GM23248 (cell line): Measurements from ENCODE around the gene SKI. TPM values are rescaled to one million over a fixed set of nuclear protein-coding genes. Genes with fewer than 3 reads are reported as not detected.

ENCODE experiments used
- DNase-seq: peaks from one replicate; pipeline ENCODE4 v3.0.0-alpha.2; 2015
- H2AFZ ChIP-seq: fragments of 200-600 bp; sonication (generic); 2 replicates; pipeline ENCODE4 v1.6.1; 2016; ENCODE audit warnings: antibody characterized with exemption
- H3F3A ChIP-seq: fragments of 200-600 bp; sonication (generic); 2 replicates; pipeline ENCODE4 v1.6.1; 2016; ENCODE audit warnings: mild to moderate bottlenecking, antibody characterized with exemption, mixed run types; ENCODE audit not compliant: insufficient read depth
- H3K27ac ChIP-seq: fragments of 200-600 bp; sonication (generic); 2 replicates; pipeline ENCODE4 v1.5.1; 2016; ENCODE audit warnings: mild to moderate bottlenecking
- H3K27me3 ChIP-seq: fragments of 200-600 bp; sonication (generic); replicated peaks from 2 replicates; pipeline ENCODE4 v1.6.1; 2016; ENCODE audit warnings: mild to moderate bottlenecking; ENCODE audit not compliant: insufficient read depth
- H3K36me3 ChIP-seq: fragments of 200-600 bp; sonication (generic); 2 replicates; pipeline ENCODE4 v1.6.1; 2016; ENCODE audit warnings: low read depth, mild to moderate bottlenecking
- H3K4me1 ChIP-seq: fragments of 200-600 bp; sonication (generic); 2 replicates; pipeline ENCODE4 v1.6.1; 2016; ENCODE audit warnings: mild to moderate bottlenecking; ENCODE audit not compliant: insufficient read depth
- H3K4me2 ChIP-seq: fragments of 200-600 bp; sonication (generic); one replicate; pipeline ENCODE4 v1.6.1; 2016; ENCODE audit warnings: mild to moderate bottlenecking; ENCODE audit not compliant: unreplicated experiment
- H3K4me3 ChIP-seq: fragments of 200-600 bp; sonication (generic); 2 replicates; pipeline ENCODE4 v1.5.1; 2016; ENCODE audit warnings: mild to moderate bottlenecking
- H3K79me2 ChIP-seq: fragments of 200-600 bp; sonication (generic); 2 replicates; pipeline ENCODE4 v1.6.1; 2016; ENCODE audit warnings: mild to moderate bottlenecking; ENCODE audit not compliant: insufficient read depth
- H3K9ac ChIP-seq: fragments of 200-600 bp; sonication (generic); 2 replicates; pipeline ENCODE4 v1.6.1; 2016; ENCODE audit warnings: mild to moderate bottlenecking
- H3K9me2 ChIP-seq: fragments of 200-600 bp; sonication (generic); 2 replicates; pipeline ENCODE4 v1.6.1; 2016; ENCODE audit warnings: mixed run types, mild to moderate bottlenecking, moderate library complexity; ENCODE audit not compliant: insufficient read depth
- H3K9me3 ChIP-seq: fragments of 200-600 bp; sonication (generic); one replicate; pipeline ENCODE4 v1.6.1; 2017; ENCODE audit warnings: low read depth
- H4K20me1 ChIP-seq: fragments of 200-600 bp; sonication (generic); 2 replicates; pipeline ENCODE4 v1.6.0; 2016; ENCODE audit not compliant: insufficient read depth
- EZH2 ChIP-seq: fragments of 200-600 bp; sonication (generic); IDR thresholded peaks from 2 replicates; pipeline ENCODE4 v1.6.1; 2018; ENCODE audit warnings: antibody characterized with exemption, mild to moderate bottlenecking; ENCODE audit not compliant: insufficient read depth, poor library complexity, severe bottlenecking
- EZH2phosphoT487 ChIP-seq: fragments of 200-600 bp; sonication (generic); IDR thresholded peaks from 2 replicates; pipeline ENCODE4 v1.6.1; 2018; ENCODE audit warnings: antibody characterized with exemption, moderate library complexity, mild to moderate bottlenecking, low read depth; ENCODE audit not compliant: insufficient read depth
- WGBS, 2 experiments: methylation state at CpG; one replicate each; pipeline ENCODE4 v1.1.6; 2015 to 2017; ENCODE audit warnings: low lambda C conversion rate in 2 of 2, low coverage in 1 of 2; ENCODE audit errors: missing lambda C conversion rate in 2 of 2; 5-methylcytosine and 5-hydroxymethylcytosine counted together
- in situ Hi-C: fragments of 300-500 bp; cut with MboI; formaldehyde crosslinking; loops from 2 replicates; pipeline ENCODE4 v1.15.0; 2020
- polyA plus RNA-seq: library from polyadenylated mRNA; unstranded; fragments of >200 nt; fragmentation: Nextera tagmentation; extraction: Ambion mirVana; gene quantifications from 2 replicates; pipeline ENCODE4 v1.2.1, GENCODE V29; 2016
- total RNA-seq: library from RNA; depleted of rRNA; stranded (reverse); fragments of >200 nt; shearing (Covaris generic); gene quantifications from 2 replicates; pipeline ENCODE4 v1.2.3, GENCODE V29; 2014

Gene SKI
- total and polyA plus RNA-seq, 2 experiments from 2014 or later, result 3.8 to 23.1 TPM

- Histone ChIP-seq H3K9me2 (no peaks in the 10 kb centered on the region), H3K36me3 (no peaks in the 10 kb centered on the region), H3K4me1 (peaks cover 21% of the 10 kb centered on the region), H4K20me1 (no peaks in the 10 kb centered on the region), H3F3A (peaks cover 17% of the 10 kb centered on the region), H3K9me3 (no peaks in the 10 kb centered on the region), H3K79me2 (peaks cover 31% of the 10 kb centered on the region), H2AFZ (no peak overlapping the region), H3K27ac (no peak overlapping the region), H3K9ac (no peak overlapping the region), H3K27me3 (no peaks in the 10 kb centered on the region), H3K4me3 (no peak overlapping the region), H3K4me2 (no peak overlapping the region)
- in situ Hi-C loops, result loop anchor here (25.0 kb wide), 1 partner anchor 324 kb away; no protein-coding TSS in a partner anchor
- TF ChIP-seq EZH2 (no peak), EZH2phosphoT487 (no peak)
- DNase-seq, result no peak
- 85 to 90% methylated on average over 16 of the region's 16 CpGs for WGBS, 2 experiments
These were observed 39.8 kb upstream of the SKI start for GRCh38 chr1:2188336-2188735.

DNA sequence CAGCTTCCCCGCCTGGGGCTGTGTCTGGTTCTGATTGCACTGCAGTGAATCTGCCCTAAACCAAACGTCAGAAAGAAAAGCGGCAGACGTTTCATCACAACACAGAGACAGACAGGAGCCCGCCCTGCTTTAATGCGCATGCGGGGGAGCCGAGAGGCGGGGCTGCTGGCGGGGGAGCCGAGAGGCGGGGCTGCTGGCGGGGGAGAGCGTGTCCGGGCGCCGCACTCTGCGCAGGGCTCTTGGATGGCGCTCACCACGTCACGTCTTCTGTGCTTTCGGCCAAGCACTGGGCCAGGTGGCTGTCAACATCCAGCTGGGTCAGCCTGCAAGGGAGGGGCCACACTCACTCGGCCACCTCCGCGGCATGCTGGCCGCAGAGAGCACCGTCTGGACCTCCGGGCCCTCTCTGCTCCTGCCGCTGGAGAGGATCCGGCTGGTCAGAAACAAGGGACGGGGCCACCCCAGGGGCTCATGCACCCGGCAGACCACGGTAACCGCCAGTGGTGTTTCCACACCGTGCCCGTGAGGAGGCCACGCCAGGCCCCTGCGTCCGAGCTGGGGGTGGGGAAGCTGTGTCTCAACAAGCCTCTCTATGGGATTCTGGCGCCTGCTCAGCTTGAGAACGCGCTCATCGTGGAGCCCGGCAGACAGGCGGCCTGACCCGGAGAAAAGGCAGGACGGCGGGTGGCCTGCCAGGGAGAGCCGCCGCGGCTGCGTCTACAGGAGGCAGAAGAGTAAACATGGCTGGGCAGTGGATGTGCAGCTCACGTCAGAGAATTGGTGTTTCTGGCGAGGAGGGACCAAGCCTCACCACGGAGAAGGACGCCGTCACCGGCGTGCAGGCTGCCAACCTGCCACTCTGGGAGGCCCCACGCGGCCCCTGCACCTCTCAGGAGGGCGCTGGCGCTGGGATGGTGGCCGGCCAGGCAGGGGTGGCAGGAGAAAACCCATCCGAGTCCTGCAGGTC is 38.4 kb upstream of the SKI start:
- H3K36me3 ChIP-seq, result no peaks in the 10 kb centered on the region
- peak overlapping the region; percentile 74 for H3K4me3 ChIP-seq
- peak; percentile 98 for DNase-seq
- H4K20me1 ChIP-seq, result no peaks in the 10 kb centered on the region
- peak overlapping the region; percentile 88 for H3K4me2 ChIP-seq
- peak overlapping the region; percentile 87 for H3K9ac ChIP-seq
- TF ChIP-seq EZH2phosphoT487 (no peak), EZH2 (no peak)
- H3K9me2 ChIP-seq, result no peaks in the 10 kb centered on the region
- peak overlapping the region; percentile 94 for H3K27ac ChIP-seq
- 1 to 2% methylated on average over 48 to 54 of the region's 65 CpGs for WGBS, 2 experiments
- H3K27me3 ChIP-seq, result no peaks in the 10 kb centered on the region
- H3K4me1 ChIP-seq, result peaks cover 21% of the 10 kb centered on the region
- H3F3A ChIP-seq, result peaks cover 20% of the 10 kb centered on the region
- no peaks in the 10 kb centered on the region for H3K9me3 ChIP-seq
- peak overlapping the region; percentile 80 for H2AFZ ChIP-seq
- H3K79me2 ChIP-seq, result peaks cover 35% of the 10 kb centered on the region
- in situ Hi-C loops, result loop anchor here (25.0 kb wide), 1 partner anchor 323 kb away; no protein-coding TSS in a partner anchor

DNA sequence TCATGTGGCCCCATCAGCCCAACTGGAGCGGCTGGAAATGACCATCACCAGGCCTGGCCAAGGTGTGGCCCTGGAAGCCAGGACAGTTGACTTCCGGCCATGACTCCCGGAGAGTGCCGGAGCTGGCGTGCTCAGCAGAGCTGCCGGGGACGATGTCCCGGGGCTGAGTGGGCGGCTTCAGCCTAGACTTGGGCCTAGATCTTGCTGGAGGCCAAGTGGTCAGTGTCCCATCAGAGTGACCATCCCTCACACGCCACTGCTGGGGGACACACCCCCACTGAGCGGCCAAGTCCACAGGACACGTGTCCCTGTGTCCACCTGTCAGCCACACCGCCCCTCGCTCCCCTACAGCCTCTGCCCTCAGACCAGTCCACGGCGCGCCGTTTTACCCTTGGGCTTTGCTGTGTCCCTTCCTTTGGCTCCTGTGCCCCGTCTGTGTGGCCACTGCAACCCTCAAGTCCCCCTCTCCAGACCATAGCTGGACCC is 37.6 kb upstream of the SKI start:
- Histone ChIP-seq H3K4me2 (peak overlapping the region; percentile 88), H3K9me2 (no peaks in the 10 kb centered on the region), H3K4me3 (peak overlapping the region; percentile 74), H4K20me1 (no peaks in the 10 kb centered on the region), H3K4me1 (peaks cover 21% of the 10 kb centered on the region), H3K79me2 (peaks cover 35% of the 10 kb centered on the region), H3F3A (peaks cover 20% of the 10 kb centered on the region), H3K9ac (peak overlapping the region; percentile 87), H3K27me3 (no peaks in the 10 kb centered on the region), H3K36me3 (no peaks in the 10 kb centered on the region), H2AFZ (no peak overlapping the region), H3K27ac (peak overlapping the region; percentile 94), H3K9me3 (no peaks in the 10 kb centered on the region)
- 54 to 58% methylated on average over 19 of the region's 19 CpGs for WGBS, 2 experiments
- peak; percentile 59 for DNase-seq
- in situ Hi-C loops, result loop anchor here (25.0 kb wide), 1 partner anchor 322 kb away; no protein-coding TSS in a partner anchor
- TF ChIP-seq EZH2, result no peak

- Histone ChIP-seq H3K36me3 (no peaks in the 10 kb centered on the region), H3K9me3 (no peaks in the 10 kb centered on the region), H3K4me3 (peak overlapping the region; percentile 44), H3K27me3 (no peaks in the 10 kb centered on the region), H2AFZ (no peak overlapping the region), H3K4me1 (peaks cover 21% of the 10 kb centered on the region), H3K4me2 (peak overlapping the region; percentile 67), H3K27ac (peak overlapping the region; percentile 68), H3K79me2 (peaks cover 35% of the 10 kb centered on the region), H3K9me2 (no peaks in the 10 kb centered on the region), H3F3A (peaks cover 20% of the 10 kb centered on the region), H4K20me1 (no peaks in the 10 kb centered on the region), H3K9ac (peak overlapping the region; percentile 48)
- peak; percentile 92 for DNase-seq
- 42 to 44% methylated on average over 30 of the region's 30 CpGs for WGBS, 2 experiments
- TF ChIP-seq EZH2 (no peak), EZH2phosphoT487 (no peak)
- in situ Hi-C loops, result loop anchor here (25.0 kb wide), 1 partner anchor 320 kb away; no protein-coding TSS in a partner anchor
These were observed 35.8 kb upstream of the SKI start for GRCh38 chr1:2192031-2192995.
